Peyer's patch (tissue), 4 donors: ENCODE data around the gene PDLIM5. TPM values are rescaled to one million over a fixed set of nuclear protein-coding genes. Genes with fewer than 3 reads are reported as not detected.

Source experiments
- DNase-seq, 3 donors: peaks; one replicate each; pipeline ENCODE4 v3.0.0-alpha.2; 2017 to 2019
- H3K27ac ChIP-seq, 4 donors: fragments of 200-600 bp; sonication (generic); one replicate each; pipeline ENCODE4 v1.5.1; 2016 to 2019
- H3K27me3 ChIP-seq, 2 donors: fragments of 200-600 bp; sonication (generic); one replicate each; pipeline ENCODE4 v1.5.1; 2019
- H3K36me3 ChIP-seq, 3 donors: fragments of 200-600 bp; sonication (generic); one replicate each; pipeline ENCODE4 v1.5.1; 2016 to 2019
- H3K4me1 ChIP-seq, 4 donors: fragments of 200-600 bp; sonication (generic); one replicate each; pipeline ENCODE4 v1.5.1; 2016 to 2019
- H3K4me3 ChIP-seq, 4 donors: fragments of 200-600 bp; sonication (generic); 1 replicate in 3 of 4; 2 replicates in 1 of 4; pipeline ENCODE4 v1.5.1; 2016 to 2019; ENCODE audit warnings: mild to moderate bottlenecking in 1 of 4
- H3K9me3 ChIP-seq, 4 donors: fragments of 200-600 bp; sonication (generic); one replicate each; pipeline ENCODE4 v1.5.1; 2016 to 2019; ENCODE audit warnings: mild to moderate bottlenecking in 1 of 4
- POLR2A ChIP-seq, 2 donors: fragments of 450-650 bp; IDR thresholded peaks; one replicate each; pipeline ENCODE4 v1.5.1; 2017; ENCODE audit warnings: antibody characterized with exemption in 2 of 2, mild to moderate bottlenecking in 2 of 2, moderate library complexity in 2 of 2
- total RNA-seq, 4 donors: library from RNA; depleted of rRNA; stranded (reverse); fragments of >200 nt; gene quantifications; one replicate each; pipeline ENCODE4 v1.1.0, GENCODE V29; 2016
- TF ChIP-seq, protein P1 (sequence below), 6 experiments: fragments of 450-650 bp in 4 of 6; fragments of 200-600 bp in 2 of 6; sonication (generic) in 1 of 6; IDR thresholded peaks; one replicate each; pipeline ENCODE4 v1.5.1; 2017 to 2019; ENCODE audit warnings: antibody characterized with exemption in 6 of 6, mild to moderate bottlenecking in 3 of 6, moderate library complexity in 1 of 6

Gene PDLIM5
- total RNA-seq, 4 donors from 2014 or later, result 112 to 197 (median 158) TPM

DNA sequence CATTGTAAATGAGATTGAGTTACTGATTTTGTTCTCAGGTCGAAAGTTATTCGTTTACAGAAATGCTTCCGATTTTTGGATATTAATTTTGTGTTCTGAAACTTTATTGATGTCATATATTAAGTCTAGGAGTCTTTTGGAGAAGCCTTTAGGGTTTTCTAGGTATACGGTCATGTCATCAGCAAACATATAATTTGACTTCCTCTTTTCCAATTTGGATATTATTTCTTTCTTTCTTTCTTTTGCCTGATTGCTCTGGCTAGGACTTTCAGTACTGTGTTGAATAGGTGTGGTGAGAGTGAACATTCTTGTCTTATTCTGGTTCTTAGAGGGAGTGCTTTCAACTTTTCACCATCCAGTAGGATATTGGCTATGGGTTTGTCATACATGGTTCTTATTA is 35.4 kb upstream of the PDLIM5 start:
- TF ChIP-seq, protein P1, sequence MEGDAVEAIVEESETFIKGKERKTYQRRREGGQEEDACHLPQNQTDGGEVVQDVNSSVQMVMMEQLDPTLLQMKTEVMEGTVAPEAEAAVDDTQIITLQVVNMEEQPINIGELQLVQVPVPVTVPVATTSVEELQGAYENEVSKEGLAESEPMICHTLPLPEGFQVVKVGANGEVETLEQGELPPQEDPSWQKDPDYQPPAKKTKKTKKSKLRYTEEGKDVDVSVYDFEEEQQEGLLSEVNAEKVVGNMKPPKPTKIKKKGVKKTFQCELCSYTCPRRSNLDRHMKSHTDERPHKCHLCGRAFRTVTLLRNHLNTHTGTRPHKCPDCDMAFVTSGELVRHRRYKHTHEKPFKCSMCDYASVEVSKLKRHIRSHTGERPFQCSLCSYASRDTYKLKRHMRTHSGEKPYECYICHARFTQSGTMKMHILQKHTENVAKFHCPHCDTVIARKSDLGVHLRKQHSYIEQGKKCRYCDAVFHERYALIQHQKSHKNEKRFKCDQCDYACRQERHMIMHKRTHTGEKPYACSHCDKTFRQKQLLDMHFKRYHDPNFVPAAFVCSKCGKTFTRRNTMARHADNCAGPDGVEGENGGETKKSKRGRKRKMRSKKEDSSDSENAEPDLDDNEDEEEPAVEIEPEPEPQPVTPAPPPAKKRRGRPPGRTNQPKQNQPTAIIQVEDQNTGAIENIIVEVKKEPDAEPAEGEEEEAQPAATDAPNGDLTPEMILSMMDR (IDR thresholded peaks at IDR 0.05), result no peak
- H3K27me3 ChIP-seq, result no peaks in the 10 kb centered on the region
- H3K9me3 ChIP-seq, result no peaks in the 10 kb centered on the region
- H3K4me3 ChIP-seq, result no peak overlapping the region
- no peak overlapping the region for H3K27ac ChIP-seq
- DNase-seq, result no peak
- H3K4me1 ChIP-seq, result no peaks in the 10 kb centered on the region
- H3K36me3 ChIP-seq, result no peaks in the 10 kb centered on the region

DNA sequence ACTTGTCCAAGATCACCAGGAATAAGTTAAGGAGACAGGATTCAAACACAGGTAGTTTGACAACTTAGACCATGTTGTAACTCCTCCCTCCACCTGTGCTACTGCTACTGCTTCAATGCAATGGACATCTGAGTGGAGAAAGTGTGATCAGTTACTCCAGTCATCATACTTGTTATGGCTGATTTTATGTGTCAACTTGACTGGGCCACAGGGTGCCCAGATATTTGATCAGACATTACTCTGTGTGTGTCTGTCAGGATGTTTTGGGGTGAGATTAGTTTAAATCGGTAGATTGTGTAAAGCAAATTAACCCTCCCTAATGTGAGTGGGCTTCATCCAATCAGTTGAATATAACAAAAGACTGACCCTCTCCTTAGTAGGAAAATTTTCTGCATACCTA is 34.8 kb upstream of the PDLIM5 start:
- TF ChIP-seq POLR2A (IDR thresholded peaks at IDR 0.05), result no peak
- TF ChIP-seq, protein P1 (IDR thresholded peaks at IDR 0.05), result no peak

DNA sequence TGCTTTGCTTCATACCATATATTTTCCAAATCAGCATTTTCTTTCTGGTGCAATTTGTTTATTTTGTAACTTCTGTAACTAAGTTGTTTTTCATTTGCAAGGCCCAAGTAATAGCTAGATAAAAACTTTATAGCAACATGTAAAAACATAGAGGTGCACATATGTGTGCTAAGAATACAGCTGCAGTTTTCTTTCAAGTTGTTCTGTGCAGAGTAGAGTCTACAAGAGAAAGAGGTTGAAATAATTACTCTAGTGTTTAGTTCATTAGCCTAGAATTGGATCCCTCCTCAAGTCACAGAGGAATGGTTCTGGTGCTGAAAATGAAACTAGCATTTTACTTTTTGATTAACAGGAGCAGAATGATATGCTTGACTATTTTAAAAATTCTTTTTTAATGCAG is 32.2 kb upstream of the PDLIM5 start:
- H3K4me3 ChIP-seq, result no peak overlapping the region
- H3K27me3 ChIP-seq, result no peaks in the 10 kb centered on the region
- no peaks in the 10 kb centered on the region for H3K4me1 ChIP-seq
- no peak for DNase-seq
- no peak for TF ChIP-seq POLR2A (IDR thresholded peaks at IDR 0.05)
- TF ChIP-seq, protein P1 (IDR thresholded peaks at IDR 0.05), result no peak
- no peaks in the 10 kb centered on the region for H3K36me3 ChIP-seq
- H3K27ac ChIP-seq, result no peak overlapping the region
- no peaks in the 10 kb centered on the region for H3K9me3 ChIP-seq

More for the DNA sequence above, 34.8 kb upstream of the PDLIM5 start:
- no peak for DNase-seq
- no peaks in the 10 kb centered on the region for H3K4me1 ChIP-seq
- no peaks in the 10 kb centered on the region for H3K27me3 ChIP-seq
- no peaks in the 10 kb centered on the region for H3K9me3 ChIP-seq
- H3K36me3 ChIP-seq, result no peaks in the 10 kb centered on the region
- H3K4me3 ChIP-seq, result no peak overlapping the region
- H3K27ac ChIP-seq, result no peak overlapping the region

DNA sequence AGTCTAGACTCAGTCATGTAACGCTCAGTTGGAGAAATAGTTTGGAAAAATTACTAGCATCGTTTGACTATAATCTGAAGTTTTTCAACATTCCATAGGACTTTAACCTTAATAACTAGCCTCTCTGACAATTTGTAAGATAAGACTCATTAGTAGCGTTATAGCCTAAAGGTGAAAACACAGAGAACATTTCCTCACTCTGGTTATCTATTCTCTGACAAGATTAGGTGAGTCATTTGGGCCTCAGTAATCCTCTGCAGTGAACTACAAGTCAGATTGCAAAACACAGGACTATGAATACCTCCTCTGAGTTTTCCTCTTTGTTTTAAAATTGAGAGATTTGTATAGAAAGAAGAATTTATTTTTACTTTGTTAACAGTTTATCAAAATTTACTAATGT is 31.8 kb upstream of the PDLIM5 start:
- Histone ChIP-seq H3K9me3 (no peaks in the 10 kb centered on the region), H3K27ac (no peak overlapping the region), H3K27me3 (no peaks in the 10 kb centered on the region), H3K36me3 (no peaks in the 10 kb centered on the region), H3K4me1 (no peaks in the 10 kb centered on the region), H3K4me3 (no peak overlapping the region)
- no peak for DNase-seq
- TF ChIP-seq POLR2A (IDR thresholded peaks at IDR 0.05), result no peak
- TF ChIP-seq, protein P1 (IDR thresholded peaks at IDR 0.05), result no peak

DNA sequence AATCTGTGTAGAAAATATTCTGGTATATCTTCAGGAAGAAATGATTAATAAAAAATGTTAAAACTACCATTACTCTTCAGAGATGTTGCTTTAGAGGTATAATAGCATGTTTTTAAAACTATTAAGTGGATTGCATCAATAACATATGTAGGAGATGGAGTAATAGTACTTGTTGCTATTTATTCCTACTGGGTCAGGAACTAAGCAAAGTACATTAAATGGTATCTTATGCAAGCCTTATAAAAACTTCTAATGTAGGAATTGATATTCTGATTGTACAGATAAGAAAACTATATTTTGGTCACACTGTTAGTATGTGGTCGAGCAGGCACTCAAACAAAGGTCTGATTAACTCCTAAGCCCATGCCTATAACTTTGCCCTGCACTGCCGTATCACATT is 31.4 kb upstream of the PDLIM5 start:
- no peaks in the 10 kb centered on the region for H3K27me3 ChIP-seq
- no peak for DNase-seq

More for the DNA sequence above, 31.4 kb upstream of the PDLIM5 start:
- TF ChIP-seq, protein P1 (IDR thresholded peaks at IDR 0.05), result no peak
- no peak for TF ChIP-seq POLR2A (IDR thresholded peaks at IDR 0.05)
- H3K9me3 ChIP-seq, result peaks cover 0 to under 1% (median 0%) of the 10 kb centered on the region in 4 donors
- no peaks in the 10 kb centered on the region for H3K4me1 ChIP-seq
- no peak overlapping the region for H3K4me3 ChIP-seq
- no peaks in the 10 kb centered on the region for H3K36me3 ChIP-seq
- H3K27ac ChIP-seq, result no peak overlapping the region
